ENCODE results near the gene PDE11A. TPM values are rescaled to one million over a fixed set of nuclear protein-coding genes. Genes with fewer than 3 reads are reported as not detected.

The PDE11A gene
- total and polyA plus RNA-seq, 2 of the 8 experiments (the other 6 are each of a cell fraction or from before 2014, with no cell fraction given) = 0.19 to 0.23 TPM

Small RNA genes lying within 50 kb of the gene (small RNA-seq; reads per million reads assigned to genes)
- not detected for gene AC011998.1 (ENCODE audit: insufficient read depth)
- 0.69 reads per million for gene RNU6-629P (ENCODE audit: insufficient read depth)

Other genes starting within 250 kb of the PDE11A start
- 10.4 and 11.9 TPM in 2 replicates for gene RBM45, start 39.7 kb upstream of the PDE11A start, total RNA-seq (2021; fragmentation: NEBNext Ultra II Directional; extraction: Animal tissue kit (Norgen Biotek cat#: 25700))
- 3.2 and 4.7 TPM in 2 replicates for gene RBM45, start 39.7 kb upstream of the PDE11A start, polyA plus RNA-seq (2011; rRNA removed)
- gene OSBPL6, start 121.7 kb upstream of the PDE11A start, total RNA-seq (2021; fragmentation: NEBNext Ultra II Directional; extraction: Animal tissue kit (Norgen Biotek cat#: 25700)) = 5.6 and 7.2 TPM in 2 replicates
- 1.5 and 1.7 TPM in 2 replicates for gene OSBPL6, start 121.7 kb upstream of the PDE11A start, polyA plus RNA-seq (2011; rRNA removed)

All from H1 (cell line).